Muscle of arm (tissue), 12 donors: ENCODE measurements around the gene CYP19A1. TPM values are rescaled to one million over a fixed set of nuclear protein-coding genes. Genes with fewer than 3 reads are reported as not detected.

Source experiments
- DNase-seq: peaks from one replicate; pipeline ENCODE4 v3.0.0-alpha.2; 2013
- polyA plus RNA-seq, 12 donors: library from polyadenylated mRNA; unstranded; fragments of 120-200 nt; gene quantifications; one replicate each; pipeline ENCODE4 v1.2.1, GENCODE V29; 2013; ENCODE audit not compliant: insufficient read length in 12 of 12

Gene CYP19A1
- polyA plus RNA-seq, 12 donors = 0.38 to 1.5 (median 0.62) TPM; not detected in 2

DNA sequence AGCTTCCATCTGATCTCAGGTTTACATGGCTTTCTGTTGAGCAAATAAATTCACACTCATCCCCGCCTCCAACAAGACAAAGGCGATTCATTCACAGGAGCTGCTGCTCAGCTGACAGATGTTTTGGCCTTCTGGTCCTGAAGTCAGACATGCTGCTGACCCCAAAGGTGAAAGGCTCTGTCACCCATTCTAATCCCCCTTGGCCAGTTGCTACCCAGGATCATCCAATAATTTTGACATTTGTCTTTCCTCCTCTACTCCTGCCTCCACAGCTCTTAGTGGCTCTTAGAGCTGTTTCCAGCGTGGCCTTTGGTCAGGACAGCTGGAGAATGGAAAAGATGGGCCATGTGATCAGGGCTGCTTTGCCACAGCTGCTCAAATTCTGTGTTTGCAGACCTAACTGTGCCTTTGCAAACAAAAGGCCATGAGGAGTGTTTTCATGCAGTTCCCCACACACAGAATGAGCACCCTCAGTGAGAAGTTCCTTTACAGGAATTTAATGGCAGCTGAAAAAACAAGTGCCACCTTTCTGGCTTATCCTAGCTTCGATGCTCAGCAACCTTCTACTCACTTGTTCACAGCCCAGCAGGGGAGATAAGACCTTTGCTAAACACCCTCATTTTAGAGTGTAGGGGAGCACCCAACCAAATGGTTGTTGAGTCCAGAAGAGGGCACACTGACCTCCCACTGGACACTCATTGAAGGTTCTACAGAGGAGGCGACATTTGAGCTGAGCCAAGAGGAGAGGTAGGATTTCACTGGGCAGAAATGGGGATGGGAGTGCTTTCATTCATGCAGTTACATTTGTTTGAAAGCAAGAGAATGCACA is 39.0 kb downstream of the CYP19A1 start:
- no peak for DNase-seq

DNA sequence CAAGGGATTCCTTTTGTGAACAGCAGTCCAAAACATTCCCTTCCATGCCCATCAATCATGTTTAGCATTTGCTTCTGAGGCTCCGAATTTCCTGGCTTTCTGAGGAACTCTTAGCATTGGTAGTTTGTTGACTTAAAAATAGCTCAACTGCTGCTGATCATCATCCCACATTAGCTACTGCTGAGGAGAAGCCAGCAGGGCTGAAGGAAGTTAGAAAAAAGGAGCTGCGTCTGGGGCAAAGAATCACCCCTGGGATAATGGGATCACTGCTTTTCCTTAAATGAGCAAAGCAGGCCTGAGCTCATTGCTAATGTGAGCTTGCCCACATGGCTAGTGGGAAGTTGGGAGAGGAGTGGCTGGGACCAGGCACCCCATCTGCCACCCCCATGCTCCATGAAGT is 39.8 kb downstream of the CYP19A1 start:
- DNase-seq = no peak

DNA sequence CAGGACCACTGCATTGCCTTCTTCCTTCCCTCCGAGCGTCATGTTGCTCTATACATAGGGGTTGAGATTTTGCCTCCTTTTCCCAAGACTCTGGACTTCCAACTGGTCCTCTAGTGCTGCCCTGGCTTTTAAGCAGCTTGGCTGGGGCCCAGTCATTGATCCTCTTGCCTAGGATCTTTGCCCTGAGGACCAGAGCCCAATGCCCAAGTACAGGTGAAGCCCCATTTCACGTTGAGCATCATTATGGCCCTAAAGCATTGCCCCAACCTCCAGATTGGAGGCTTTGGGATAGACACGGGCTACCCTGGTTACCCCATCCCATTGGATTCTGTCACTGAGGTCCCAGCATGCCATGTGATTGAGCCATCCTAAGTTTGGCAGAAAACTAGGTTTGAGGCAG is 47.7 kb downstream of the CYP19A1 start:
- no peak for DNase-seq

DNA sequence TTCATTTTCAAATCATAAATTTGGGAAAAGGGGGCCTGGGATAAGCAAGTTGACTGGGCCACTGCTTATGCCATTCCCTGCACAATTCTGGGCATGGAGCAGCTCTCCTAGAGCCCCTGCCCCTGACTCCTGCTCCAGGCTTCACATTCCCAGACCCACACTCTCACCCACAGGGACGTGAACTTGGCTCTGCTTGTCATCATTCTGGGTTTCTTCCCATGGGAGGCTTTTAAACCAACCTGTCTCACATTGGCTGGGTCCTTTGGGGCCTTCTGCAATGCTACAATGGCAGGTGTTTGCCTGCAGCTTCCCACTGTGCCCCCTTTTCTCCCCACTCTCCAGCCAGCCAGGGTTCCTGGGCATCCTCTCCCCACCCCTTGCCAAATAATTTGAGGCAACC is 49.1 kb downstream of the CYP19A1 start:
- no peak for DNase-seq

- no peak for DNase-seq
Observed at GRCh38 chr15:51288143-51289065, 50.0 kb downstream of the CYP19A1 start.

- DNase-seq = no peak
Observed at GRCh38 chr15:51286816-51287215, 51.6 kb downstream of the CYP19A1 start.

DNA sequence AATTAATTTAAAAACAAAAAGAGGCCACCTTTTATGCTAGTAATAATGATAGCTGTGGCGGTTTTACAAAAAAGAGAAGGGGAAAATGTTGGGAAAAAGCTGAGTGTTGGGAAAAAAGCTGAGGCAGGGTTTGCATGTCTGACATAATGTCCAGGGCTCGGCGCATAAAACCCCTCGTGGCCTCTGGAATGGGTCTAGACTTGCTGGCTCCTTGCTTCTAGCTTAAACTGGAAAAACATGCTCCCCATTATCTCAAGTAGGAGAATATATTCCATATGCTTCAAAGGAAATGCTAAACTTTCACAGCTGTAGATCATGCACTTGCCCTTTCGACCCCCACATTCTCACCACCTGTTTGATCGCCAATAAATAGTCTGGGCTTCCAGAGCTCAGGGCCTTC is 53.0 kb downstream of the CYP19A1 start:
- DNase-seq = peak; percentile 46

GRCh38 chr15:51284871-51285270 is 53.5 kb downstream of the CYP19A1 start:
- no peak for DNase-seq

DNA sequence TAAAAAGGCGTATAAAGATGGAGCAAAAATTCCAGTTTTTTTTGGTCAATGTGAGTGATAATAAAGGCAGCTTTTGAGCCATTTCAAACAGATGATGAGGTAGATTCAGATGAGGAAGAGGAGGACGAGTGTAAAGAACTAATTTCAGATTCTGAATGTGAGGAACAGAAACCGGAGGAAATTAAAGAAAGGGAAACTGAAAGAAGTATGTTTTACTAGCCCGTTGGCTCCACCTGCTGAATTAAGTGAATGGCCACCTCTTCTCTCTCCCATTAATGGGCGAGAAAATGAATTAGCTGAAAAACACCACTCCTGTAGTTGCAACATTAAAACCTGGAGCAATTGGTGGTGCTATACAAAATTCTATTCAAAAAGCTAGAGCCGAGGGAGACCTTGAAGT is 55.4 kb downstream of the CYP19A1 start:
- no peak for DNase-seq

GRCh38 chr15:51282241-51282640 is 56.2 kb downstream of the CYP19A1 start:
- DNase-seq = peak; percentile 41

DNA sequence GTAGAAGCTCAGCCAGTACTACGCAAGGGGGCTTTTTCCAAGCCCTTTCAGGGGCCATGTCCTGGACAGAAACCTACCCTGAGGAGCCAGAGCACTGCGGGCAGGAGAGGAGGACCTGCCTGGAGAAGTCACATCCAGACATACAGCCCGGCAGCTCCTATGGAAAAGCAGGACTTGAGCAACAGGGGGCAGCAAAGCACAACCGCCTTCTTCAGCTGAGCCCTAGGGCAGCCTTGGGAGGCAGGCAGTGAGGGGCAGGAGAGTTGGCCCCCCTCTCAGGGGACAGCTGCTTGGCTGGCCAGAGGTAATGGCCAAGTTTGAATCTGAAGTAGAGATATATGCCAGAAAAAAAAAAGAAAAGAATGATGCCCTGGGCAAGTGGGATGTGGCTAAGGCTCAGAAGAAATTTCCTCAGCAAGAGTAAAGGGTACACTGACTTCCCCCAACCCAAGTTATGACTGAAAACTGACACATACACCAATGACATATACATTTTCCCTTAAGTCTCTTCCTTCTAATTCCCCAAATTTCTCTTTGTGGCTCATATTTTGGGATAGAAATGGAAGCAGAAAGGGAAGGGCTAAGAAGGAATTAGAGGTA is 56.9 kb downstream of the CYP19A1 start:
- peak; percentile 45 for DNase-seq

DNA sequence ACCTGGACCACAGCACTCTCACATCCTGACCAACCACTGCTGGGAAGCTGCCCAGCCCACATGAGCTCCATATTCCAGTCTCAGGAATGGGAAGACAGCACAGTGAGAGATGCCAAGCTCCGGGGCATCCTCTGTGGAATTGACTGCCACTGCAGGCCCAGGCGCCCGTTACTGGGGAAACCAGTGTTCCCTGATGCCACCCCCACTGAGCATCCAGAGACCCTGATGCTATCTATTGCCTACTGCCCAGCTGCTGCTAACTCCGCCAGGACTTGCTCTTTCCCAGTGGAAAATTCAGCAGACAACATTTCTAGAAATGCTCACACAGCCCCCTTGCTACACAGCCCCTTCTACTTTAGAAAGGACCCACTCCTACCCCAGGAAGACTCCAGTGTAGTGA is 57.6 kb downstream of the CYP19A1 start:
- no peak for DNase-seq

GRCh38 chr15:51279391-51279790 is 59.0 kb downstream of the CYP19A1 start:
- DNase-seq = no peak

DNA sequence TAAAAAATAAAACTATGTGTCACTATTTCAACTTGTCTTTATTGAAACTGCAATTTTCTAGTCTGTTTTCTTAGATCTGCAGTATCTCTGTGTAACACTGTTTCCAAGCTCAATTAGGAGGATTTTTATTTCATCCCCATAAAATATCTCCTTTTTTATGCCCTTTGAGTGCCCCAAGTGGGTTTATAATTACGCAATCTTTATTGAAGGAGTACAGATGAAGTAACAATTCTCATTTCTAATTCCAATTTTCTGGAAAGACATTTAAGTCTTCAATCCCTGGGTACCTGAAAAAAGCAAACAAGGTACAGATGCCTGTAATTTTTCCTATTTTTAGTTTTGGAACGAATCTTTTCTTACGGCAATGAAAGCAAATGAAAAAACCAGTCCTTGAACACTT is 61.3 kb downstream of the CYP19A1 start:
- no peak for DNase-seq

DNA sequence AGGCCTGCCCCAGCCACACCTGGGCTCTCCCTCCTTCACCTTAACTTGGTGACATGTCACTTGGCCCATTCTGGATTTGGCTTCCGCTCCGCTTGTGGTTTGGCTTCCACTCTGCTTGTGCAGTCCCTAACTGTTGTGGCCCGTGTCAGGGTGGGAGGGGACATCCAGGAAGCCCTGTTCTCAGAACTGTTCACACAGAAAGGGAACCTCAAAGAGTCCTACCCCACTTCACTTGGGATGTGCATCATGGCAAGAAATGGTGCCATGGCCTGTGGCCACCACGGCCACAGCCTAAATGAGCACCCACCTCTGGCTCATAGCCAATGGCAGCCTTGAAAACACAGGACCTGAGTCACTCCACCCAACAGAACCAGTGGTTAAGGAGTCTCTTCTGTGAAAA is 63.4 kb downstream of the CYP19A1 start:
- DNase-seq = no peak

DNA sequence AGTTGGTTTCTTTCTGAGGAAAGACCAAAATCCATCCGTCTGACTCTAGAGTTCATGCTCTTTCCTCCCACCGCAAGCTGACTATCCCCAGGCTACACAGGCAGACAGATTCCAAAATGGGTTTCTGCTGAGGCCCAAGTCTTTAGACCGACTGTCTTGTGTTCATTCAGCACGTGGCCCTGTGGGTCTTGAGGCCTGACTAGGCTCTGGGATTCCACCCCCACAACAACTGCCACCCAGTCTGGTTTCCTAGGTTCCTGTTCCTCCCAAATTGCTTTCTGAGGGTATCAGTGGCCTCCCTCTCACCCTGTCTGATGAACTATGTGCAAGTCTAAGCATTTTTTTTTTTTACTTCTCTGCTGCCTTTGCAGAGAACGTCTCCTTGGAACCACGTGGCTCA is 67.7 kb downstream of the CYP19A1 start:
- DNase-seq = no peak

DNA sequence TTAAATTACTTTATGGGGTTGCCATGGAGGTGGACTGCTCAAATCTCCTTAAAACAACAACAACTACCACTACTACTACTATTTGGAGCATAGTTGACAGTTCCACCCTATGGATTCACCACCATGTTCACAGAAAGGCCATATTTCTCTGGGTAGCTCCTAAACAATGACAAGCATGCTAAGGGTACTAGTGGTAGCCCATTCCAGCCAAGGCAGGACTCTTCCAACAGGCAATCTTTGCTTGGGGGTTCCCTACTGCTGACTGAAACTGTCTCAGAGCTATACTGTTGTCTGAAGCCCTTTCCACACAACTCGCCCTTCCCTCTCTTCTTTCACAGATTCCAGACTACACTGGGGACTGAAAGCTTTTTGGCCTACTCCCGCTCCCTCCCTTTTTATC is 68.9 kb downstream of the CYP19A1 start:
- DNase-seq = no peak

- DNase-seq = no peak
Observed at GRCh38 chr15:51267703-51268083, 70.7 kb downstream of the CYP19A1 start.

- DNase-seq = no peak
Observed at GRCh38 chr15:51267051-51267702, 71.2 kb downstream of the CYP19A1 start.

- no peak for DNase-seq
Observed at GRCh38 chr15:51266656-51267050, 71.7 kb downstream of the CYP19A1 start.

DNA sequence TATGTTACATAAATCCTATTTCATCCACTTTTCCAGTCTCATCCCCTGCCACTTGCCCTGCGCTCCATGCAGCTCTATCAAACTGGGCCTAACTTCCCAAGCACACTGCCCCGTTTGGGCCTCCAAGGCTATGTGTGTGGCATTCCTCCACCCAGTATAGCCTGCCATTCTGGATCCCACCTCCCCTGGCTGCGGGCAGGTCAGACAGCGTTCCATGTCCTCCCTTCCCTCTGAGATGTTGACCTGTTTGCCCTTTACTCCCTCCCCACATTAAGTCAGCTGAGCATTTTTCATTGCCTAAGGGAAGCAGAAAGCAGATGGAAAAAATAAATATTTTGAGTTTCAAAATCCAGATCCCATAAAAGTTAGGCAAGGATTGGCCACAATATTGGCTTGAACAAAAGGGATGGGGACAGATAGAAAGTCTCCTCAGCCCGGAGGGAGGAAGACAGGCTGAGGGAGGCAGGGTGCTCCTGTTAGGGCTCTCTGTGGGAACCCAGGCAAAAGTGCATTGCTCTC is 73.3 kb downstream of the CYP19A1 start:
- DNase-seq = no peak

DNA sequence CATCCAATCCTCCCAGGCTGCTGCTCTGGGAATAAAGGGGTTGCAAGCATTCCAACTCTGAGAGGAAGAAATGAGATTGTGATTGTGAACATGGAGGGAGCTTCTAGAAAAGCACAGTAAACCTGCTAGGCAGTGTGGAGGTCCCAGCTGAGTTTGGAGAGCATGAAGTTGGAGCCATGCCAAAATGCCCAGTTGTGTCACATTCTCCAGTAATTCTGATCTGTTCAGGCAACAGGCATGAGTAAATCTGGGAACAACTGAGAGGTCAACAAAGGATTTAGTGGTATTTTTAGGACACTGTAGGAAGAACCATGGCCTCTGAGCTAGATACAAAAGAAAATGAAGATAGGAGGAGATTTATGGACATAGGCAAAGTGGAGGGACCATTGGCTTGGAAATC is 74.7 kb downstream of the CYP19A1 start:
- no peak for DNase-seq
